ENCODE measurements around the gene DBNDD1.
"Not testable (repeated sequence)": the region's sequence is repeated elsewhere in the genome, so short reads cannot be mapped to it uniquely, and the experiment has no call there.

- not testable (repeated sequence) for TF ChIP-seq CTCF, POLR2A, POLR2AphosphoS5 (IDR thresholded peaks at IDR 0.05)
These were observed 51.8 kb downstream of the DBNDD1 start for GRCh38 chr16:89967436-89967835.
